ENCODE measurements around the gene C12orf42. TPM values are rescaled to one million over a fixed set of nuclear protein-coding genes. Genes with fewer than 3 reads are reported as not detected.

Gene C12orf42
- total RNA-seq, 1 experiment from 2014 or later = not detected

DNA sequence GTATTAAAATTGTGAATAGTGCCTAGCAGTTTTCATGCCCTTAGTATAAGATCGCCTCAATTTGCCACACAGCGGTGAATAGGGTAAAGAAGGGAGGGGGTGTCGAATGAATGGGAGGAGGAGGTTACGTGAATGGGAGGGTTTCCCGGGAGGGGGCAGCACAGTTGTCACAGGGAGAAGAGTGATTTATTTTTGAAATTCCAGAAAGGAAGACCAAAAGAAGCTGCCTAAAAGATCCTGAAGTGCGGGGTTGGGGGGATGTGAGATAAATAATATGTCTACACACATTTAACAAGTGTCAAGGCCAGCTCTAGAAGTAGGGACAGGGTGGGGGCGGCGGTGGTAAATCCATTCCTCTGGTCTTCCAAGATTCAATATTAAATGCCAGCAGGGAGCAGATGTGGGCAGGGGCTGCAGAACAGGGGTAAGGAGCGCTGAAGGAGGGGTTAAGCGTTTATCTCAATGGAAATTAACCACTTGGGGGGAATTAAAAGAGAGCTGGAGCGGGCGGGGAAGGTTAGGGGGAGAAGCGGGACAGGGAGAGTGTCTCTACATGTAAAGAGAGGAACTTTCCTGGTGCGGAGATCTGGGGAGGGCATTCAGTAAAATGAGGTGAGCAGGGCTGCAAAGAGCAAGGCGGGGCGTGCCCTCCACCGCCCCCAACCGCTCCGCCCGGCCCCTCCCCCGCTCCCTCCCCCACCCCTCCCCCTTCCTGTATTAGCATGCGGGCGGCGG lies 867 bp downstream of the C12orf42 start:
- no peaks in the 10 kb centered on the region for H3K9me3 ChIP-seq (ENCODE audit: control insufficient read depth in 1 of 2, insufficient read depth in 1 of 2, low read depth in 1 of 2, low read length in 2 of 2)
- no peaks in the 10 kb centered on the region for H3K9me2 ChIP-seq (ENCODE audit: insufficient read depth)
- 0 out of 2 replicates have a peak, but pooled peaks cover 4% of the 10 kb centered on the region for H3K27me3 ChIP-seq (ENCODE audit: insufficient read depth, low read length)
- H4K20me1 ChIP-seq (ENCODE audit: insufficient read depth) = no peaks in the 10 kb centered on the region
- H3K36me3 ChIP-seq (ENCODE audit: control insufficient read depth in 1 of 2, insufficient read depth in 2 of 2, low read length in 2 of 2) = no peaks in the 10 kb centered on the region
- no peak overlapping the region for H2AFZ ChIP-seq (ENCODE audit: low read depth, low read length, poor library complexity, severe bottlenecking)
- no peak overlapping the region for H3K4me3 ChIP-seq (replicated peaks in 1 of 2; ENCODE audit: low read depth in 1 of 2, low read length in 2 of 2)
- ChIA-PET RAD21 (ENCODE audit: low non-redundant PET in 1 of 2, low total read pairs in 2 of 2, uncharacterized antibody in 2 of 2, unreplicated experiment in 2 of 2) (interaction anchor here in 1 of 2 experiments (0.5 kb wide), 1 partner anchor 20 kb away, joined by 4 read pairs; no protein-coding TSS in a partner anchor), POLR2A (no interaction called here), CTCF (no interaction called here)
- H3K79me2 ChIP-seq (ENCODE audit: insufficient read depth, low read length) = no peaks in the 10 kb centered on the region
- H3K27ac ChIP-seq (ENCODE audit: low read depth, low read length) = no peak overlapping the region
- no peak overlapping the region for H3K4me2 ChIP-seq (ENCODE audit: low read length)
- intact Hi-C loops (cut with micrococcal nuclease) = loop anchor here (5.0 kb wide), 1 partner anchor 137 kb away; no protein-coding TSS in a partner anchor
- BruUV-seq (replicated peaks) = no TSS peak
- H3K4me1 ChIP-seq (ENCODE audit: control insufficient read depth in 1 of 2, insufficient read depth in 2 of 2, low read length in 2 of 2) = no peaks in the 10 kb centered on the region
- no peak for ATAC-seq
- TF ChIP-seq TCF7L2 (IDR thresholded peaks at IDR 0.05; ENCODE audit: borderline replicate concordance, extremely low read depth, insufficient read depth, insufficient read length) (no peak), FOSL1 (IDR thresholded peaks at IDR 0.05; ENCODE audit: low read depth) (no peak), ATF3 (IDR thresholded peaks at IDR 0.05) (no peak), POLR2A (IDR thresholded peaks at IDR 0.05; ENCODE audit: borderline replicate concordance, extremely low read depth, insufficient read depth, insufficient read length) (no peak), EZH2 (IDR thresholded peaks at IDR 0.05) (no peak), JUND (IDR thresholded peaks at IDR 0.05) (no peak), YY1 (IDR thresholded peaks at IDR 0.05; ENCODE audit: extremely low read depth, insufficient replicate concordance, low read depth, low read length) (no peak), SIN3A (IDR thresholded peaks at IDR 0.05; ENCODE audit: low read depth) (no peak), CBX3 (IDR thresholded peaks at IDR 0.05; ENCODE audit: low read depth) (no peak), ZBTB33 (IDR thresholded peaks at IDR 0.05; ENCODE audit: extremely low read depth, insufficient replicate concordance, low read length) (no peak), ZFX (IDR thresholded peaks at IDR 0.05) (no peak), ELF1 (IDR thresholded peaks at IDR 0.05; ENCODE audit: borderline replicate concordance, low read depth) (no peak)
- TF ChIP-seq, protein P1, sequence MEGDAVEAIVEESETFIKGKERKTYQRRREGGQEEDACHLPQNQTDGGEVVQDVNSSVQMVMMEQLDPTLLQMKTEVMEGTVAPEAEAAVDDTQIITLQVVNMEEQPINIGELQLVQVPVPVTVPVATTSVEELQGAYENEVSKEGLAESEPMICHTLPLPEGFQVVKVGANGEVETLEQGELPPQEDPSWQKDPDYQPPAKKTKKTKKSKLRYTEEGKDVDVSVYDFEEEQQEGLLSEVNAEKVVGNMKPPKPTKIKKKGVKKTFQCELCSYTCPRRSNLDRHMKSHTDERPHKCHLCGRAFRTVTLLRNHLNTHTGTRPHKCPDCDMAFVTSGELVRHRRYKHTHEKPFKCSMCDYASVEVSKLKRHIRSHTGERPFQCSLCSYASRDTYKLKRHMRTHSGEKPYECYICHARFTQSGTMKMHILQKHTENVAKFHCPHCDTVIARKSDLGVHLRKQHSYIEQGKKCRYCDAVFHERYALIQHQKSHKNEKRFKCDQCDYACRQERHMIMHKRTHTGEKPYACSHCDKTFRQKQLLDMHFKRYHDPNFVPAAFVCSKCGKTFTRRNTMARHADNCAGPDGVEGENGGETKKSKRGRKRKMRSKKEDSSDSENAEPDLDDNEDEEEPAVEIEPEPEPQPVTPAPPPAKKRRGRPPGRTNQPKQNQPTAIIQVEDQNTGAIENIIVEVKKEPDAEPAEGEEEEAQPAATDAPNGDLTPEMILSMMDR (IDR thresholded peaks at IDR 0.05 in 2 of 3, conservative IDR thresholded peaks at IDR 0.05 in 1 of 3; ENCODE audit: borderline replicate concordance in 1 of 3, insufficient read depth in 1 of 3, low read depth in 2 of 3, low read length in 2 of 3) = no peak
- TF ChIP-seq, protein P2, sequence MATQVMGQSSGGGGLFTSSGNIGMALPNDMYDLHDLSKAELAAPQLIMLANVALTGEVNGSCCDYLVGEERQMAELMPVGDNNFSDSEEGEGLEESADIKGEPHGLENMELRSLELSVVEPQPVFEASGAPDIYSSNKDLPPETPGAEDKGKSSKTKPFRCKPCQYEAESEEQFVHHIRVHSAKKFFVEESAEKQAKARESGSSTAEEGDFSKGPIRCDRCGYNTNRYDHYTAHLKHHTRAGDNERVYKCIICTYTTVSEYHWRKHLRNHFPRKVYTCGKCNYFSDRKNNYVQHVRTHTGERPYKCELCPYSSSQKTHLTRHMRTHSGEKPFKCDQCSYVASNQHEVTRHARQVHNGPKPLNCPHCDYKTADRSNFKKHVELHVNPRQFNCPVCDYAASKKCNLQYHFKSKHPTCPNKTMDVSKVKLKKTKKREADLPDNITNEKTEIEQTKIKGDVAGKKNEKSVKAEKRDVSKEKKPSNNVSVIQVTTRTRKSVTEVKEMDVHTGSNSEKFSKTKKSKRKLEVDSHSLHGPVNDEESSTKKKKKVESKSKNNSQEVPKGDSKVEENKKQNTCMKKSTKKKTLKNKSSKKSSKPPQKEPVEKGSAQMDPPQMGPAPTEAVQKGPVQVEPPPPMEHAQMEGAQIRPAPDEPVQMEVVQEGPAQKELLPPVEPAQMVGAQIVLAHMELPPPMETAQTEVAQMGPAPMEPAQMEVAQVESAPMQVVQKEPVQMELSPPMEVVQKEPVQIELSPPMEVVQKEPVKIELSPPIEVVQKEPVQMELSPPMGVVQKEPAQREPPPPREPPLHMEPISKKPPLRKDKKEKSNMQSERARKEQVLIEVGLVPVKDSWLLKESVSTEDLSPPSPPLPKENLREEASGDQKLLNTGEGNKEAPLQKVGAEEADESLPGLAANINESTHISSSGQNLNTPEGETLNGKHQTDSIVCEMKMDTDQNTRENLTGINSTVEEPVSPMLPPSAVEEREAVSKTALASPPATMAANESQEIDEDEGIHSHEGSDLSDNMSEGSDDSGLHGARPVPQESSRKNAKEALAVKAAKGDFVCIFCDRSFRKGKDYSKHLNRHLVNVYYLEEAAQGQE (IDR thresholded peaks at IDR 0.05; ENCODE audit: low read depth) = no peak
- H3K9ac ChIP-seq (ENCODE audit: low read length) = no peak overlapping the region
- no peak for DNase-seq (ENCODE audit: low read depth, low spot score)

All from HCT116 (cell line).